CD4-positive, alpha-beta T cell (primary cell): ENCODE data around the gene ZNF69. TPM values are rescaled to one million over a fixed set of nuclear protein-coding genes. Genes with fewer than 3 reads are reported as not detected.

ENCODE experiments used
- ATAC-seq: fragments of 200-7000 bp; cut with Tn5 transposase; one replicate; pipeline ENCODE4 v1.10.0; 2022; ENCODE audit warnings: mild to moderate bottlenecking; ENCODE audit not compliant: poor library complexity
- CTCF ChIA-PET: fragments of 350-600 bp; sonication (Branson Sonifier 250); formaldehyde crosslinking; loops from one replicate; lab custom pipeline; 2021; ENCODE audit warnings: antibody characterized with exemption, inconsistent platforms; lab: Charles Lee
- POLR2A ChIA-PET: fragments of 350-600 bp; sonication (Branson Sonifier 250); formaldehyde crosslinking; loops from one replicate; lab custom pipeline; 2021; ENCODE audit warnings: antibody characterized with exemption, inconsistent platforms; lab: Charles Lee
- DNase-seq, 14 experiments: peaks; one replicate each; pipeline ENCODE4 v3.0.0-alpha.2; 2013 to 2020; ENCODE audit warnings: mixed read lengths in 2 of 14
- H3K27ac ChIP-seq, 2 donors: one replicate each; pipeline versions ENCODE4 v1.5.1 to v1.7.0; 2013; ENCODE audit warnings: low read length in 2 of 2, low read depth in 1 of 2, mild to moderate bottlenecking in 1 of 2
- H3K27me3 ChIP-seq, 2 experiments: 1 replicate in 1 of 2; 2 replicates in 1 of 2; pipeline versions ENCODE4 v1.6.1 to v1.7.0; 2013; ENCODE audit warnings: low read length in 2 of 2, control low read depth in 1 of 2, mild to moderate bottlenecking in 1 of 2, moderate library complexity in 1 of 2; ENCODE audit not compliant: insufficient read depth in 2 of 2, control insufficient read depth in 1 of 2
- H3K36me3 ChIP-seq: one replicate; pipeline ENCODE4 v1.6.1; 2013; ENCODE audit warnings: low read length, control low read depth; ENCODE audit not compliant: insufficient read depth
- H3K4me1 ChIP-seq: one replicate; pipeline ENCODE4 v1.6.1; 2013; ENCODE audit warnings: low read length, control low read depth; ENCODE audit not compliant: insufficient read depth
- H3K4me3 ChIP-seq: one replicate; pipeline ENCODE4 v1.5.1; 2013; ENCODE audit warnings: mild to moderate bottlenecking, low read length, moderate library complexity
- H3K9me3 ChIP-seq, 2 experiments: 1 replicate in 1 of 2; 2 replicates in 1 of 2; pipeline versions ENCODE4 v1.6.1 to v1.7.0; 2013; ENCODE audit warnings: low read length in 2 of 2, mild to moderate bottlenecking in 2 of 2, control low read depth in 1 of 2, moderate library complexity in 1 of 2; ENCODE audit not compliant: control insufficient read depth in 1 of 2, insufficient read depth in 1 of 2
- H3K27ac Mint-ChIP-seq: one replicate; pipeline ENCODE4 v1.8.0; 2020; ENCODE audit warnings: mixed read lengths
- H3K27me3 Mint-ChIP-seq: one replicate; pipeline ENCODE4 v1.8.0; 2021; ENCODE audit warnings: mixed read lengths
- H3K36me3 Mint-ChIP-seq: one replicate; pipeline ENCODE4 v1.8.0; 2021; ENCODE audit warnings: low read depth, mixed read lengths
- H3K4me1 Mint-ChIP-seq: one replicate; pipeline ENCODE4 v1.8.0; 2021; ENCODE audit warnings: low read depth, mixed read lengths
- H3K4me3 Mint-ChIP-seq: one replicate; pipeline ENCODE4 v1.8.0; 2020; ENCODE audit warnings: mild to moderate bottlenecking, mixed read lengths
- H3K9me3 Mint-ChIP-seq: one replicate; pipeline ENCODE4 v1.8.0; 2020; ENCODE audit warnings: mixed read lengths
- intact Hi-C, 2 experiments: fragments of 100-400 bp; cut with DNase I in 1 of 2; cut with micrococcal nuclease in 1 of 2; formaldehyde crosslinking; loops; one replicate each; pipeline versions ENCODE4 v1.15.1 to v1.9.0; 2023 to 2025; cut with DNase I, micrococcal nuclease
- total RNA-seq, 174 experiments: library from RNA in 2 of 174; stranded (reverse) in 2 of 174; gene quantifications; one replicate each; pipeline ENCODE4 v1.2.3 and lab custom pipeline; 2021 to 2026
- TF ChIP-seq, protein P1 (sequence below): fragments of 200-600 bp; IDR thresholded peaks from one replicate; pipeline ENCODE4 v1.8.0; 2022; ENCODE audit warnings: antibody characterized with exemption, mild to moderate bottlenecking

ZNF69 gene
- total RNA-seq, 2 experiments from 2014 or later, result 2.4 to 3.5 TPM

DNA sequence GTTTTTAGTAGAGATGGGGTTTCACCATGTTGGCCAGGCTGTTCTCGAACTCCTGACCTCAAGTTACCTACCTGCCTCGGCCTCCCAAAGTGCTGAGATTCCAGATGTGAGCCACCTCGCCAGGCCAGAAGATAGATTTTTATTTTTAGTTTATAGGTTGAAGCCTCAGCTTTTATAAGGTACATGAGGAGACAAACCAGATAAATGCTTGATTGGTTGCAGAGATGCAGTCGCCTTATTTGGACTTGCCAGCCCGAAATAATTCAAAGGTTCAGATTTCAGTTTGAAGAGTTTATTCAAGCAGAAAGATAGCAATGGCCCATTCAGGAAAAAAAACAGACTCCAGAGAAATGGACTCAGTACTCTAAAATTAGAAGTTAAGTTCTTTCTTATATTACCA is 3.1 kb downstream of the ZNF69 start:
- ChIA-PET POLR2A (no interaction called here), CTCF (no interaction called here)
- peaks cover 22% of the 10 kb centered on the region for H3K4me1 ChIP-seq
- TF ChIP-seq, protein P1, sequence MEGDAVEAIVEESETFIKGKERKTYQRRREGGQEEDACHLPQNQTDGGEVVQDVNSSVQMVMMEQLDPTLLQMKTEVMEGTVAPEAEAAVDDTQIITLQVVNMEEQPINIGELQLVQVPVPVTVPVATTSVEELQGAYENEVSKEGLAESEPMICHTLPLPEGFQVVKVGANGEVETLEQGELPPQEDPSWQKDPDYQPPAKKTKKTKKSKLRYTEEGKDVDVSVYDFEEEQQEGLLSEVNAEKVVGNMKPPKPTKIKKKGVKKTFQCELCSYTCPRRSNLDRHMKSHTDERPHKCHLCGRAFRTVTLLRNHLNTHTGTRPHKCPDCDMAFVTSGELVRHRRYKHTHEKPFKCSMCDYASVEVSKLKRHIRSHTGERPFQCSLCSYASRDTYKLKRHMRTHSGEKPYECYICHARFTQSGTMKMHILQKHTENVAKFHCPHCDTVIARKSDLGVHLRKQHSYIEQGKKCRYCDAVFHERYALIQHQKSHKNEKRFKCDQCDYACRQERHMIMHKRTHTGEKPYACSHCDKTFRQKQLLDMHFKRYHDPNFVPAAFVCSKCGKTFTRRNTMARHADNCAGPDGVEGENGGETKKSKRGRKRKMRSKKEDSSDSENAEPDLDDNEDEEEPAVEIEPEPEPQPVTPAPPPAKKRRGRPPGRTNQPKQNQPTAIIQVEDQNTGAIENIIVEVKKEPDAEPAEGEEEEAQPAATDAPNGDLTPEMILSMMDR, result no peak
- Mint-ChIP-seq H3K27ac (no peak overlapping the region), H3K36me3 (peaks cover 51% of the 10 kb centered on the region), H3K27me3 (no peaks in the 10 kb centered on the region), H3K4me3 (no peak overlapping the region), H3K4me1 (peaks cover 28% of the 10 kb centered on the region), H3K9me3 (no peaks in the 10 kb centered on the region)
- no peak overlapping the region for H3K4me3 ChIP-seq
- intact Hi-C loops, result no loop called here
- H3K27ac ChIP-seq, result no peak overlapping the region
- no peak for DNase-seq
- H3K36me3 ChIP-seq, result no peaks in the 10 kb centered on the region
- H3K27me3 ChIP-seq, result no peaks in the 10 kb centered on the region
- H3K9me3 ChIP-seq, result peaks cover 0 to 14% of the 10 kb centered on the region in 2 experiments
- no peak for ATAC-seq

DNA sequence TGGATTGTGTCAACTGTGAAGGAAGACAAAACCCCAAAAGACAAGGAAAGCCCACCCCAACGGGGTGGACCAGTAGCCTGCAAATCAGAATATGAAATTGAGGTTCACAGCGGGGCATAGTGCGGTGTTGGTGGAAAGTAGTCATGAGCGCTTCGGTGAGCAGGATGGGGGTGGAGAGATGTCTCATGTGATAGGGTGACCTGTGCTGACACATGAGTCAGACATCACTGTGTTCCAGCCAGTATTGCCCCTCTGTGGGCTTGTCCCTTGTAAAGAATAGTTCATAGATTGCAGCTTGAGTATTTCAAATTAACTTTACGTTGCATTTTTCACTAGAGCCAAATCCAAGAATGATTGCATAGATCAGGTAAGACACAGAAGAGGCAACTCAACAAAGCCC is 7.3 kb downstream of the ZNF69 start:
- Histone ChIP-seq H3K27ac (no peak overlapping the region), H3K27me3 (no peaks in the 10 kb centered on the region), H3K4me1 (no peaks in the 10 kb centered on the region), H3K36me3 (no peaks in the 10 kb centered on the region), H3K4me3 (no peak overlapping the region), H3K9me3 (peaks cover 2 to 19% of the 10 kb centered on the region in 2 experiments)
- H3K9me3 Mint-ChIP-seq, result peaks cover 5% of the 10 kb centered on the region
- TF ChIP-seq, protein P1, result no peak
- H3K27me3 Mint-ChIP-seq, result no peaks in the 10 kb centered on the region
- ChIA-PET POLR2A (no interaction called here), CTCF (no interaction called here)
- no peak for DNase-seq
- no peak for ATAC-seq
- no peak overlapping the region for H3K27ac Mint-ChIP-seq
- intact Hi-C loops, result no loop called here
- peaks cover under 1% of the 10 kb centered on the region for H3K4me1 Mint-ChIP-seq
- H3K36me3 Mint-ChIP-seq, result peaks cover 66% of the 10 kb centered on the region
- no peak overlapping the region for H3K4me3 Mint-ChIP-seq

DNA sequence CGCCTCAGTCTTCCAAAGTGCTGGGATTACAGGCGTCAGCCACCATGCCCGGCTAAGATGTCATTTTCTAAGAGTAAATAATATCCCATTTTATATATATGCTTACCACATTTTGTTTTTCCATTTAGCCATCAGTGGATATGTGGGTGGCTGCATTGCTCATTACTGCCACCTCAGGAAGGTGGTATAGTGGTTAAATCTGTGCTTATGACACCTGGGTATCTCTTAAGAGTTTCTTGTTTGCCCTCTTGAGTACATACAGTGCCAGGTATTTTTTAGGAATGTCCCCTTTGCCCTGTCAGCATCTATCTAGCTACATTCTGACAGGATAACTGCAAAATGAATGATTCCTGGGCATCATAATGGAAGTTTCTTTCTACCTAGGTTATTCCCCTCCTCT is 14.6 kb downstream of the ZNF69 start:
- intact Hi-C loops, result no loop called here
- peaks cover 90% of the 10 kb centered on the region for H3K36me3 Mint-ChIP-seq
- H3K27me3 Mint-ChIP-seq, result no peaks in the 10 kb centered on the region
- Histone ChIP-seq H3K9me3 (peaks cover 44 to 62% of the 10 kb centered on the region in 2 experiments), H3K27me3 (no peaks in the 10 kb centered on the region), H3K36me3 (peaks cover 13% of the 10 kb centered on the region), H3K27ac (no peak overlapping the region), H3K4me3 (no peak overlapping the region), H3K4me1 (no peaks in the 10 kb centered on the region)
- no peak for DNase-seq
- POLR2A ChIA-PET, result no interaction called here
- no peak for ATAC-seq
- TF ChIP-seq, protein P1, result no peak
- peaks cover 10% of the 10 kb centered on the region for H3K9me3 Mint-ChIP-seq
- H3K4me1 Mint-ChIP-seq, result no peaks in the 10 kb centered on the region
- no peak overlapping the region for H3K27ac Mint-ChIP-seq
- CTCF ChIA-PET, result no interaction called here
- no peak overlapping the region for H3K4me3 Mint-ChIP-seq
